HepG2 (cell line): ENCODE measurements around the gene ANO9. TPM values are rescaled to one million over a fixed set of nuclear protein-coding genes. Genes with fewer than 3 reads are reported as not detected.
A peak's percentile ranks its signal among the peaks of the same experiment; 100 is the strongest.

Experiments
- ATAC-seq: fragments of 200-7000 bp; cut with Tn5 transposase; 3 replicates; pipeline ENCODE4 v1.9.1; 2020; ENCODE audit warnings: mild to moderate bottlenecking, moderate library complexity
- BruUV-seq: library from RNA; stranded (reverse); fragments of 400-500 nt; replicated peaks from 2 replicates; lab custom pipeline; 2021; lab: Mats Ljungman, UMichigan
- CTCF ChIA-PET: fragments of 300-600 bp; formaldehyde crosslinking; extraction: SDS; loops from one replicate; lab custom pipeline; 2021; ENCODE audit warnings: low total read pairs, inconsistent platforms, low intra/inter-chr PET ratio; lab: Yijun Ruan, JAX
- POLR2A ChIA-PET: fragments of 350-600 bp; sonication (Branson Sonifier 250); formaldehyde crosslinking; loops from one replicate; lab custom pipeline; 2020; ENCODE audit warnings: antibody characterized with exemption, inconsistent platforms; lab: Yijun Ruan, JAX
- DNase-seq: peaks from one replicate; pipeline ENCODE4 v3.0.0-alpha.2; 2015; ENCODE audit warnings: low spot score
- FAIRE-seq: peaks from 3 replicates; lab custom pipeline; 2011; peaks lifted over from hg19 to GRCh38; lab: Jason Lieb, UNC
- H2AFZ ChIP-seq: one replicate; pipeline ENCODE4 v1.6.1; 2011; ENCODE audit warnings: low read length, inconsistent platforms
- H3K27ac ChIP-seq: fragments of 300-600 bp; 3 replicates; pipeline ENCODE4 v1.8.0; 2011; ENCODE audit warnings: mixed run types, mild to moderate bottlenecking, mixed read lengths, low read length, inconsistent platforms; ENCODE audit not compliant: insufficient read depth; ENCODE audit errors: extremely low read length
- H3K27me3 ChIP-seq, 2 experiments: fragments of 200-600 bp in 1 of 2; 2 replicates in 1 of 2; 3 replicates in 1 of 2; pipeline versions ENCODE4 v1.6.0 to v1.8.0; 2011; ENCODE audit warnings: low read length in 2 of 2, mild to moderate bottlenecking in 2 of 2, moderate library complexity in 2 of 2, inconsistent platforms in 1 of 2; ENCODE audit not compliant: insufficient read depth in 2 of 2, control insufficient read depth in 1 of 2
- H3K36me3 ChIP-seq, 2 experiments: fragments of 200-600 bp in 1 of 2; replicated peaks in 1 of 2; 2 replicates in 1 of 2; 3 replicates in 1 of 2; pipeline versions ENCODE4 v1.5.1 to v1.8.0; 2011; ENCODE audit warnings: low read length in 2 of 2, inconsistent platforms in 1 of 2; ENCODE audit not compliant: insufficient read depth in 2 of 2, control insufficient read depth in 1 of 2
- H3K4me1 ChIP-seq: 2 replicates; pipeline ENCODE4 v1.5.1; 2012; ENCODE audit warnings: low read length, inconsistent platforms; ENCODE audit not compliant: insufficient read depth
- H3K4me2 ChIP-seq: 2 replicates; pipeline ENCODE4 v1.6.0; 2011; ENCODE audit warnings: low read depth, low read length, inconsistent platforms
- H3K4me3 ChIP-seq, 3 experiments: fragments of 200-600 bp in 1 of 3; sonication (generic), shearing (Covaris generic) in 1 of 3; replicated peaks in 1 of 3; 2 replicates each; pipeline ENCODE4 v1.5.1; 2011 to 2016; ENCODE audit warnings: low read length in 3 of 3, inconsistent platforms in 2 of 3, low read depth in 2 of 3, mild to moderate bottlenecking in 2 of 3, control low read depth in 1 of 3, mixed read lengths in 1 of 3; ENCODE audit not compliant: insufficient read depth in 1 of 3
- H3K79me2 ChIP-seq: one replicate; pipeline ENCODE4 v1.6.1; 2011; ENCODE audit warnings: low read length, inconsistent platforms; ENCODE audit not compliant: insufficient read depth
- H3K9ac ChIP-seq: 2 replicates; pipeline ENCODE4 v1.6.0; 2011; ENCODE audit warnings: mild to moderate bottlenecking, low read depth, low read length, inconsistent platforms; ENCODE audit not compliant: insufficient read depth
- H3K9me3 ChIP-seq: 2 replicates; pipeline ENCODE4 v1.5.1; 2012; ENCODE audit warnings: mild to moderate bottlenecking, low read length
- H4K20me1 ChIP-seq: 2 replicates; pipeline ENCODE4 v1.6.0; 2011; ENCODE audit warnings: inconsistent platforms, mild to moderate bottlenecking, low read length, moderate library complexity; ENCODE audit not compliant: insufficient read depth
- ARID4A ChIP-seq: sonication (generic); formaldehyde crosslinking; IDR thresholded peaks from 2 replicates; pipeline ENCODE4 v1.5.0; 2020; ENCODE audit warnings: mild to moderate bottlenecking, missing genetic modification reagents, borderline replicate concordance
- HMGXB4 ChIP-seq, 2 experiments: sonication (generic) in 1 of 2; formaldehyde crosslinking in 1 of 2; IDR thresholded peaks; 2 replicates each; pipeline versions ENCODE4 v1.4.0 to v1.6.1; 2018 to 2020; ENCODE audit warnings: missing genetic modification reagents in 2 of 2, borderline replicate concordance in 1 of 2, low read depth in 1 of 2, mild to moderate bottlenecking in 1 of 2, missing biosample characterization in 1 of 2
- MYC ChIP-seq: sonication (generic); formaldehyde crosslinking; IDR thresholded peaks from 2 replicates; pipeline ENCODE4 v1.9.0; 2021; ENCODE audit warnings: missing genetic modification reagents, borderline replicate concordance
- NR2F6 ChIP-seq, 2 experiments: IDR thresholded peaks; 2 replicates each; pipeline ENCODE4 v1.6.1; 2016; ENCODE audit warnings: antibody characterized with exemption in 1 of 2, mild to moderate bottlenecking in 1 of 2
- PCBP1 ChIP-seq: fragments of 200-400 bp; formaldehyde crosslinking; IDR thresholded peaks from 2 replicates; pipeline ENCODE4 v1.6.1; 2017; ENCODE audit warnings: mild to moderate bottlenecking, low read depth, low read length, borderline replicate concordance
- ZNF264 ChIP-seq: sonication (generic); formaldehyde crosslinking; IDR thresholded peaks from 2 replicates; pipeline ENCODE4 v1.4.0; 2020; ENCODE audit warnings: missing genetic modification reagents
- ZNF513 ChIP-seq: sonication (generic); formaldehyde crosslinking; conservative IDR thresholded peaks from 2 replicates; pipeline ENCODE4 v1.5.0; 2020; ENCODE audit warnings: missing genetic modification reagents
- ZNF543 ChIP-seq: sonication (generic); formaldehyde crosslinking; IDR thresholded peaks from 2 replicates; pipeline ENCODE4 v1.4.0; 2020; ENCODE audit warnings: mild to moderate bottlenecking, missing genetic modification reagents
- ZNF740 ChIP-seq: sonication (generic); formaldehyde crosslinking; IDR thresholded peaks from 2 replicates; pipeline ENCODE4 v1.4.0; 2020; ENCODE audit warnings: missing genetic modification reagents
- WGBS: methylation state at CpG from one replicate; pipeline ENCODE4 v1.1.6; 2017; ENCODE audit warnings: low lambda C conversion rate; 5-methylcytosine and 5-hydroxymethylcytosine counted together
- in situ Hi-C: cut with HindIII; loops from 2 replicates; pipeline ENCODE4 v1.10.0; 2017; ENCODE audit warnings: low pct_unique_long_range_greater_than_20kb; ENCODE audit not compliant: extremely low pct_ligation_motif_present
- intact Hi-C: fragments of 100-400 bp; cut with micrococcal nuclease; formaldehyde crosslinking; loops from one replicate; pipeline ENCODE4 v1.10.0; 2022; ENCODE audit not compliant: unreplicated experiment
- polyA plus RNA-seq, 8 experiments: library from polyadenylated mRNA; depleted of rRNA in 3 of 8; stranded (reverse) in 7 of 8; unstranded in 1 of 8; fragments of >200 nt; fragmentation: Illumina TruSeq in 4 of 8; extraction: Trizol in 4 of 8; gene quantifications; 2 replicates each; pipeline versions ENCODE4 v1.2.1 to v1.2.3, GENCODE V29; 2011 to 2016; ENCODE audit warnings: low read depth in 4 of 8, missing spikeins in 1 of 8, mixed read lengths in 1 of 8; ENCODE audit not compliant: insufficient read depth in 1 of 8
- total RNA-seq, 5 experiments: library from RNA; depleted of rRNA; stranded (reverse); fragments of >200 nt; fragmentation: Illumina TruSeq; extraction: Trizol; gene quantifications; 2 replicates each; pipeline ENCODE4 v1.2.3, GENCODE V29; 2016; ENCODE audit warnings: low read depth in 1 of 5

ANO9 gene
- total and polyA plus RNA-seq, 2 of the 13 experiments (the other 11 are each of a cell fraction or from before 2014, with no cell fraction given) = 8.9 to 14.3 TPM

- TF ChIP-seq ARID4A (CRISPR knock-in tag) = peak; percentile 42; the same call in 1 of the 2 replicates
Observed at GRCh38 chr11:373716-374551, 67.9 kb downstream of the ANO9 start (continued).

GRCh38 chr11:372809-373715 is 68.7 kb downstream of the ANO9 start:
- H3K4me3 ChIP-seq = peak overlapping the region in 1 of 3 experiments; percentile 18; a peak in 1 of 6 replicates
- ATAC-seq (no peak), FAIRE-seq (no peak), DNase-seq (no peak)
- peaks cover 0 to 11% of the 10 kb centered on the region in 2 experiments; a peak in 2 of 5 replicates for H3K36me3 ChIP-seq
- H3K79me2 ChIP-seq = no peaks in the 10 kb centered on the region
- H3K27ac ChIP-seq = peak overlapping the region; percentile 75
- peaks cover 0 to 3% of the 10 kb centered on the region in 2 experiments; a peak in 2 of 5 replicates for H3K27me3 ChIP-seq
- CTCF ChIA-PET = no interaction called here
- H3K9me3 ChIP-seq = no peaks in the 10 kb centered on the region
- in situ Hi-C loops = no loop called here
- 0 out of 2 replicates have a peak, but pooled peaks cover 4% of the 10 kb centered on the region for H4K20me1 ChIP-seq
- H3K4me1 ChIP-seq = peaks cover 50% of the 10 kb centered on the region
- BruUV-seq = no TSS peak
- H2AFZ ChIP-seq = no peak overlapping the region
- WGBS = 96% methylated on average over 9 of the region's 41 CpGs
- POLR2A ChIA-PET = interaction anchor here (1.7 kb wide), 1 partner anchor 21 kb away, joined by 4 read pairs; the partner anchor contains the start of gene PKP3
- peak overlapping the region; percentile 50 for H3K9ac ChIP-seq
- H3K4me2 ChIP-seq = no peak overlapping the region; the same call in 1 of the 2 replicates
- intact Hi-C loops = no loop called here
- TF ChIP-seq ZNF740 (peak; percentile 67), ZNF513 (CRISPR knock-in tag) (no peak), ZNF264 (CRISPR knock-in tag) (no peak), HMGXB4 (CRISPR knock-in tag; IDR thresholded peaks at IDR 0.05; ENCODE audit: borderline replicate concordance in 1 of 2, low read depth in 1 of 2) (peak in 1 of 2 experiments; percentile 2; a peak in 1 of 4 replicates), MYC (CRISPR knock-in tag) (0 out of 2 replicates have a peak, but pooled peaks have one; percentile 12), ZNF543 (CRISPR knock-in tag) (0 out of 2 replicates have a peak, but pooled peaks have one; percentile 45), PCBP1 (0 out of 2 replicates have a peak, but pooled peaks have one; percentile 31), NR2F6 (IDR thresholded peaks at IDR 0.05) (no peak), NR2F6 (CRISPR knock-in tag; IDR thresholded peaks at IDR 0.05) (0 out of 2 replicates have a peak, but pooled peaks have one; percentile 2)
